Adrenal gland (tissue), 5 donors: ENCODE results near the gene ALPK1.

Source experiments
- CTCF ChIP-seq, 6 experiments: fragments of 450-650 bp in 4 of 6; fragments of 200-600 bp in 2 of 6; sonication (generic) in 1 of 6; IDR thresholded peaks; 1 replicate in 5 of 6; 2 replicates in 1 of 6; pipeline versions ENCODE4 v1.5.1 to v1.8.0; 2016 to 2021; ENCODE audit warnings: antibody characterized with exemption in 6 of 6, mild to moderate bottlenecking in 2 of 6, moderate library complexity in 1 of 6
- POLR2A ChIP-seq, 2 donors: fragments of 450-650 bp; IDR thresholded peaks; one replicate each; pipeline ENCODE4 v1.6.1; 2017; ENCODE audit warnings: antibody characterized with exemption in 2 of 2, mild to moderate bottlenecking in 2 of 2, moderate library complexity in 1 of 2
- donor health status: DM: no; HTN: no; CAD: no.

- TF ChIP-seq CTCF (IDR thresholded peaks at IDR 0.05) (no peak), POLR2A (IDR thresholded peaks at IDR 0.05) (no peak)
These were observed 60.7 kb downstream of the ALPK1 start for GRCh38 chr4:112357897-112358296.
